DMS 273 treated with DMSO at 0.1 percent for 48 hours (cell line): ENCODE measurements around the gene RNF186.
"Not testable (repeated sequence)": the region's sequence is repeated elsewhere in the genome, so short reads cannot be mapped to it uniquely, and the experiment has no call there.

Experiments
- DNase-seq: peaks from one replicate; lab custom pipeline; 2025; lab: John Stamatoyannopoulos, UW

The RNF186 gene

GRCh38 chr1:19793360-19794046, 21.6 kb downstream of the RNF186 start:
- no peak for DNase-seq

GRCh38 chr1:19792237-19793002, 22.7 kb downstream of the RNF186 start:
- no peak for DNase-seq

GRCh38 chr1:19790061-19790975, 24.8 kb downstream of the RNF186 start:
- DNase-seq = not testable (repeated sequence)

GRCh38 chr1:19786988-19787423, 28.1 kb downstream of the RNF186 start:
- DNase-seq = no peak

GRCh38 chr1:19785660-19786059, 29.4 kb downstream of the RNF186 start:
- DNase-seq = no peak

GRCh38 chr1:19780267-19780877, 34.7 kb downstream of the RNF186 start:
- DNase-seq = no peak

GRCh38 chr1:19776933-19777332, 38.1 kb downstream of the RNF186 start:
- no peak for DNase-seq

- DNase-seq = no peak
Observed at GRCh38 chr1:19776287-19776686, 38.8 kb downstream of the RNF186 start.

GRCh38 chr1:19775831-19776230, 39.3 kb downstream of the RNF186 start:
- DNase-seq = no peak

GRCh38 chr1:19775317-19775716, 39.8 kb downstream of the RNF186 start:
- DNase-seq = no peak

GRCh38 chr1:19774180-19774785, 40.8 kb downstream of the RNF186 start:
- no peak for DNase-seq

- DNase-seq = no peak
Observed at GRCh38 chr1:19773485-19773884, 41.6 kb downstream of the RNF186 start.

- DNase-seq = peak; percentile 13
Observed at GRCh38 chr1:19772053-19772452, 43.0 kb downstream of the RNF186 start.

- no peak for DNase-seq
Observed at GRCh38 chr1:19771350-19771749, 43.7 kb downstream of the RNF186 start.

GRCh38 chr1:19770436-19771190, 44.5 kb downstream of the RNF186 start:
- DNase-seq = no peak

GRCh38 chr1:19769211-19769932, 45.7 kb downstream of the RNF186 start:
- no peak for DNase-seq

- no peak for DNase-seq
Observed at GRCh38 chr1:19768353-19769210, 46.5 kb downstream of the RNF186 start.

- DNase-seq = no peak
Observed at GRCh38 chr1:19765623-19766022, 49.5 kb downstream of the RNF186 start.

- no peak for DNase-seq
Observed at GRCh38 chr1:19764848-19765247, 50.2 kb downstream of the RNF186 start.
